GM12878 (cell line): ENCODE measurements around the gene DUSP22. TPM values are rescaled to one million over a fixed set of nuclear protein-coding genes. Genes with fewer than 3 reads are reported as not detected.

Experiments
- BCL11A ChIP-seq: IDR thresholded peaks from 2 replicates; pipeline ENCODE4 v1.6.1; 2011; ENCODE audit warnings: low read depth, low read length
- BHLHE40 ChIP-seq, 2 experiments: fragments of 450-650 bp in 1 of 2; IDR thresholded peaks; 2 replicates each; pipeline ENCODE4 v1.6.1; 2011 to 2017; ENCODE audit warnings: low read depth in 2 of 2, borderline replicate concordance in 1 of 2, improper control_type of control experiment in 1 of 2, low read length in 1 of 2, mild to moderate bottlenecking in 1 of 2
- CEBPB ChIP-seq, 2 experiments: fragments of 150-350 bp in 1 of 2; IDR thresholded peaks; 2 replicates each; pipeline ENCODE4 v1.6.1; 2012 to 2014; ENCODE audit warnings: low read depth in 2 of 2, low read length in 2 of 2, borderline replicate concordance in 1 of 2, inconsistent platforms in 1 of 2
- EGR1 ChIP-seq, 2 experiments: IDR thresholded peaks; 1 replicate in 1 of 2; 2 replicates in 1 of 2; pipeline ENCODE4 v1.6.1; 2011 to 2012; ENCODE audit warnings: low read depth in 2 of 2, low read length in 2 of 2, borderline replicate concordance in 1 of 2, mild to moderate bottlenecking in 1 of 2, moderate library complexity in 1 of 2
- IRF4 ChIP-seq: IDR thresholded peaks from 2 replicates; pipeline ENCODE4 v1.6.1; 2011; ENCODE audit warnings: low read depth, low read length
- MEF2A ChIP-seq: IDR thresholded peaks from 2 replicates; pipeline ENCODE4 v1.6.1; 2011; ENCODE audit warnings: low read depth, mild to moderate bottlenecking, low read length, moderate library complexity; ENCODE audit not compliant: insufficient read depth
- MEF2B ChIP-seq: fragments of 450-650 bp; IDR thresholded peaks from 2 replicates; pipeline ENCODE4 v1.6.1; 2018; ENCODE audit warnings: mild to moderate bottlenecking, moderate library complexity; ENCODE audit not compliant: partially characterized antibody, poor library complexity, severe bottlenecking
- NFXL1 ChIP-seq: fragments of 450-650 bp; IDR thresholded peaks from 2 replicates; pipeline ENCODE4 v1.6.1; 2017; ENCODE audit warnings: antibody characterized with exemption, mild to moderate bottlenecking, borderline replicate concordance
- NKRF ChIP-seq: fragments of 450-650 bp; conservative IDR thresholded peaks from 2 replicates; pipeline ENCODE4 v1.6.1; 2017; ENCODE audit warnings: mild to moderate bottlenecking, moderate library complexity
- NR2C2 ChIP-seq: IDR thresholded peaks from 2 replicates; pipeline ENCODE4 v1.6.1; 2011; ENCODE audit warnings: borderline replicate concordance, low read depth; ENCODE audit not compliant: control insufficient read depth, insufficient read length
- POLR2AphosphoS2 ChIP-seq: IDR thresholded peaks from 2 replicates; pipeline ENCODE4 v1.6.1; 2011; ENCODE audit warnings: low read depth, mild to moderate bottlenecking, low read length, improper control_type of control experiment, moderate library complexity
- POU2F2 ChIP-seq: IDR thresholded peaks from 3 replicates; pipeline ENCODE4 v1.6.1; 2011; ENCODE audit warnings: low read depth, mild to moderate bottlenecking, low read length, borderline replicate concordance
- RCOR1 ChIP-seq: conservative IDR thresholded peaks from 2 replicates; pipeline ENCODE4 v1.6.1; 2012; ENCODE audit warnings: low read depth, low read length, improper control_type of control experiment
- REST ChIP-seq: IDR thresholded peaks from 2 replicates; pipeline ENCODE4 v1.6.1; 2012; ENCODE audit warnings: mild to moderate bottlenecking, low read depth, low read length
- SIN3A ChIP-seq: IDR thresholded peaks from 2 replicates; pipeline ENCODE4 v1.6.1; 2012; ENCODE audit warnings: low read depth, low read length, improper control_type of control experiment
- SKIL ChIP-seq: fragments of 450-650 bp; IDR thresholded peaks from 2 replicates; pipeline ENCODE4 v1.6.1; 2017; ENCODE audit warnings: mild to moderate bottlenecking, low read depth, inconsistent platforms; ENCODE audit not compliant: poor library complexity, severe bottlenecking
- SMAD5 ChIP-seq: IDR thresholded peaks from 2 replicates; pipeline ENCODE4 v1.6.1; 2016; ENCODE audit warnings: antibody characterized with exemption, low read depth
- SPI1 ChIP-seq: IDR thresholded peaks from 2 replicates; pipeline ENCODE4 v1.6.1; 2011; ENCODE audit warnings: low read depth, mild to moderate bottlenecking, low read length, moderate library complexity, borderline replicate concordance; ENCODE audit not compliant: insufficient read depth
- STAT3 ChIP-seq: IDR thresholded peaks from 2 replicates; pipeline ENCODE4 v1.6.1; 2011; ENCODE audit warnings: low read depth, low read length, improper control_type of control experiment
- TCF3 ChIP-seq: IDR thresholded peaks from 2 replicates; pipeline ENCODE4 v1.6.1; 2012; ENCODE audit warnings: low read depth, mild to moderate bottlenecking, low read length, borderline replicate concordance; ENCODE audit not compliant: insufficient read depth
- WRNIP1 ChIP-seq: IDR thresholded peaks from 2 replicates; pipeline ENCODE4 v1.6.1; 2011; ENCODE audit warnings: low read depth, low read length, improper control_type of control experiment, borderline replicate concordance
- ZNF207 ChIP-seq: fragments of 450-650 bp; IDR thresholded peaks from 2 replicates; pipeline ENCODE4 v1.6.1; 2014; ENCODE audit warnings: antibody characterized with exemption, mild to moderate bottlenecking, borderline replicate concordance
- ZNF622 ChIP-seq: fragments of 450-650 bp; IDR thresholded peaks from 2 replicates; pipeline ENCODE4 v1.6.1; 2017; ENCODE audit warnings: mild to moderate bottlenecking, inconsistent platforms
- polyA plus RNA-seq, 11 experiments: library from polyadenylated mRNA; depleted of rRNA in 4 of 11; unstranded in 6 of 11; stranded (reverse) in 5 of 11; fragments of >200 nt; fragmentation: Nextera tagmentation in 4 of 11; fragmentation: Illumina TruSeq in 1 of 11; extraction: Ambion mirVana in 4 of 11; extraction: Trizol in 1 of 11; gene quantifications; 1 replicate in 1 of 11; 2 replicates in 10 of 11; pipeline versions ENCODE4 v1.2.1 to v1.2.3, GENCODE V29; 2011 to 2016; ENCODE audit warnings: inconsistent platforms in 2 of 11, missing spikeins in 2 of 11, low read depth in 1 of 11
- total RNA-seq, 4 experiments: library from RNA; depleted of rRNA in 3 of 4; stranded (reverse); fragments of >200 nt in 3 of 4; fragmentation: Illumina TruSeq in 1 of 4; extraction: Trizol in 1 of 4; gene quantifications; 2 replicates each; pipeline versions ENCODE4 v1.2.1 to v1.2.3, GENCODE V29; 2013 to 2021

The DUSP22 gene
- total and polyA plus RNA-seq, 10 of the 15 experiments (the other 5 are each of a cell fraction or from before 2014, with no cell fraction given), result 78.9 to 156 (median 107) TPM

GRCh38 chr6:308768-309167 is 16.5 kb downstream of the DUSP22 start (continued):
- TF ChIP-seq REST (no peak), CEBPB (IDR thresholded peaks at IDR 0.05; ENCODE audit: borderline replicate concordance in 1 of 2, low read depth in 2 of 2, low read length in 2 of 2) (no peak), SMAD5 (no peak), NFXL1 (no peak), EGR1 (IDR thresholded peaks at IDR 0.05; ENCODE audit: borderline replicate concordance in 1 of 2, low read depth in 2 of 2, low read length in 2 of 2) (no peak), WRNIP1 (no peak), SKIL (peak; percentile 37), ZNF207 (no peak), NKRF (no peak), MEF2B (no peak), NR2C2 (no peak), ZNF622 (no peak), SIN3A (no peak), IRF4 (no peak), TCF3 (0 out of 2 replicates have a peak, but pooled peaks have one; percentile 12), SPI1 (no peak), BHLHE40 (IDR thresholded peaks at IDR 0.05; ENCODE audit: borderline replicate concordance in 1 of 2, low read depth in 2 of 2, low read length in 1 of 2) (0 out of 4 replicates have a peak, but pooled peaks have one; percentile 16 to 23), POLR2AphosphoS2 (no peak), STAT3 (no peak), BCL11A (peak; percentile 56; the same call in 1 of the 2 replicates), RCOR1 (no peak), POU2F2 (no peak), MEF2A (no peak)
